HG03139 (cell line): ENCODE data around the gene NR1I2.
A peak's percentile ranks its signal among the peaks of the same experiment; 100 is the strongest.

Experiments used
- ATAC-seq: cut with Tn5 transposase; IDR thresholded peaks from one replicate; pipeline ENCODE4 v1.9.1; 2021; ENCODE audit not compliant: unreplicated experiment

The NR1I2 gene

DNA sequence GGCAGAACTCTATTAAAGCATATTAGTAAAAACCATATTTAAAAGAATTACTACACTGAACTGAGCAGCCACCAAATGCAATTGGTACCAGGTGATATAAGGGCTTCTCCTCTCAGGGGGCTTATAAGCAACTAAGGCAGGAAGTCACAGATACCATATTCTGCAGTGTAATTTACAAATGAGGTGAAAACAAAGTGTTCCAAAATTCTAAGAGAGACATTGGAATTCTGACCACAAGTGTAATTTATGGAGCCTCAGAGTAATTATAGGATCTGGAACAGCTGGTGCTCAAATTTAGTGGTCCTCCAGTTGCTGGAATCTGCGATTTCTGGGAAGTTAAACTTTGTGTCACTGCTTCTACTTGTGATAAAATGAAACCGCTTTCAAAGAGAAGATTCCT is 3.1 kb upstream of the NR1I2 start:
- ATAC-seq, result no peak

GRCh38 chr3:119779731-119780383 is 2.0 kb upstream of the NR1I2 start:
- peak; percentile 69 for ATAC-seq

- no peak for ATAC-seq
Measured at GRCh38 chr3:119782460-119782859, 559 bp downstream of the NR1I2 start.

DNA sequence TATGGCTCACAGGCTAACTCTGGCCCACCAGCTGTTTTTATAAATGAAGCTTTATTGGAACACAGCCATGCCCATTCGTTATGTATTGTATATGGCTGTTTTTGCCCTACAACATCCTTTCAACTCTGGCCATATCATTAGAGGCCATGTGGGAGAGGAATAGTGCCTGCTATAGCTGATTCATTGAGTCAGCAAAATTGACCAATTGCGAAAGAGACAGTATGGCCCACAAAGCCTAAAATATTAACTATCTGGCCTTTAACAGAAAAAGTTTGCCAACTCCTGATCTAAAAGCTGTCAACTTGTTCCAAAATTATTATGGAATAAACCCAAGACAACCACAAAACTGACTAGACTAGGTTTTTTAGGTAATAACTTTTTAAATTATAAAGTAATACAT is 1.4 kb downstream of the NR1I2 start:
- no peak for ATAC-seq

DNA sequence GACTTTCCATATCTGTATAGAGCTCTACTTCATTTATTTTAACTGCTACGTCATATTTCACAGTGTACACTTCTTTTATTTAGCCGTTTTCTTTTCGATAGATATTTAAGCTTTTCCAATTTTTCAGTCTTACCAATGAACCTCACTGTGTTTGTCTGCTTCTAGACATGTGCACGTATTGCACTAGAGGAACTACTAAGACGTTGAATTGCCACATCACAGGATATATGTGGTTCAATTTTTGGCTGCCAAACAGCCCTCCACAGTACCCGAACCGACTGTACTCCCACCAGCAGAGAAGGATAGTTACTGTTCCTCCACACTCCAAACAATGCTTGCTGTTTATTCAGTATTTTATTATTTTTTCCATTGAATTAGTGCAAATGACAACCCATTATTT is 2.0 kb downstream of the NR1I2 start:
- no peak for ATAC-seq

GRCh38 chr3:119786409-119786808 is 4.5 kb downstream of the NR1I2 start:
- no peak for ATAC-seq

- no peak for ATAC-seq
Measured at GRCh38 chr3:119790369-119790768, 8.5 kb downstream of the NR1I2 start.

DNA sequence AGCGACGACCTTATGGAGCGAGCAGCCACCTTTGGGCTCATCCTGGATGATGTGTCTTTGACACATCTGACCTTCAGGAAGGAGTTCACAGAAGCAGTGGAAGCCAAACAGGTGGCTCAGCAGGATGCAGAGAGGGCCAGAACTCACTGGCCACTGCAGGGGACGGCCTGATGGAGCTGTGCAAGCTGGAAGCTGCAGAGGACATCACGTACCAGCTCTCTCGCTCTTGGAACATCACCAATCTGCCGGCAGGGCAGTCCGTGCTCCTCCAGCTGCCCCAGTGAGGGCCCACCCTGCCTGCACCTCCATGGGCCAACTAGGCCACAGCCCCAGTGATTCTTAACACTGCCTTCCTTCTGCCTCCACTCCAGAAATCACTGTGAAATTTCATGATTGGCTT is 10.4 kb downstream of the NR1I2 start:
- ATAC-seq, result no peak

GRCh38 chr3:119794401-119794800 is 12.5 kb downstream of the NR1I2 start:
- no peak for ATAC-seq

- no peak for ATAC-seq
Measured at GRCh38 chr3:119794971-119795612, 13.2 kb downstream of the NR1I2 start.

DNA sequence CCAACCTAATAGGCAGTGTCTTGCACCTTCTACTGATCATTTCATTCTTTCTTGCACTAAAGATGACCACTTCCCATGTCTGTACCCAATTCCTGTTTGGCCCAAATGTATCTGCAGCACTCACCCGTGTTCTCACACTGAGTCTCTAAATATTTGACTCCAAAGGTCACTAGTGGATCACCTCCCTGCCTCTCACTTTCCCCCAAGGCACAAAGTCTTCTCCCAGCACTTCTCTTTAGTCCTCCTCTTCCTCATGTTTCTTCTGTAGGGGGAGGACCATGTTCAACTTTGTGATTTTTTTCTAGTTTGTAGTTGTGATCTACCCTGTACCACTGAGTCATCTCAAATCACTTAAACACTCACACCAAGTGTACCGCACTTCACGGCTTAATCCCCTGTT is 13.9 kb downstream of the NR1I2 start:
- no peak for ATAC-seq

DNA sequence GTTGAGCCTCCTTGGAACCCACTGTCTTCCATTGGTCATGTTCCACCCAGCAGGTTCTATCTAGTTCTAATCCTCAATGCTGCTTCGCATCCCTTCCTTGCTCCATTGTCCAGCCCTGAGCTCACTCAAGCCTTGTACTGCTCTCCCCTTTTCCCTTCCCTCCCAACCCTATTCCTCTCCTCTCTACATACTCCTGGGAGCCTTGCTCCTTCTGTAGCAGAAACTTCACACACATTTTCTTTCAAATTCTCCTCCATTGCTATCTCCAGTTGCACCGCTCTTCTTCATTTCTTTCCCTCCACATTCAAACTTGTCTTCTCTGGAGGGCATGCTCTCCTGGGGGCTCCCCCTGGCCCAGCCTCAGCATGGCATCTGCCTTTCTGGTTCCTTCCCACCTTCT is 14.5 kb downstream of the NR1I2 start:
- ATAC-seq, result no peak

DNA sequence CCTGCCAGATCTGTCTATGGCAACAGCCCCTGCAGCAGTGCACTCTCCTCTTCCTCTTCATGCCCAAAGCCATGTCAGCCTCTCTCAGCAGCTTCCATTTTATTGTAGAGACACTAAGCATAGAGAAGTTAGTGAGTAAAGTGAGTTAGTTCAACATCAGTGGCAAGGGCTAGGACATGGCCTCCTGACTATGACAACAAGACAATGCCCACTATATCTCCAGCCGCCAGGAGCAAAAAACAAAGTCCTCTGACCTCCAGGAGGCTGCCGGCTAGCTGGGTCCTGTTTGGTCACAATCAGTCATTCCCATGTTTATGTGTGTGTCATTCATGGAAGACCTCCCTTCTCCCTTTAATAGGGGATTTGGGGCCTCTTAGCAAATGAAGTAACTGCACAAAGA is 14.9 kb downstream of the NR1I2 start:
- ATAC-seq, result no peak

DNA sequence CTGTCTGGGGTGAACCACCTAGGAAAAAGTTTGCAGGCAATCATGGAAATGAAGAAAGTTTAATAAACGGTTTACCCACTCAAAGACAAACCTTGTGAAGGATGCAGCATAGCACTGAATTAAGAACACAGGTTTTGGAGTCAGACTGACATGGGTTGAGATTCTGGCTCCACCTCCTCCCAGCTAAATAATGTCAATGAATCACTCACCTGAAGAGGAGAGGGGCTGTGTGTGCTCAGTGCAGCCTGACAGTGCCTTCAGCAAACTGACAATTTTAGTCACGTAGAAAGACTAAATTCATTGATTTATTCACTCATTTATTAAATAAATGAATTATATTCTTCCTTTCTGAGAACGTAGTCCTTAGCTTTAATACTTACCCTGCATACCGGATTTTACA is 18.9 kb downstream of the NR1I2 start:
- ATAC-seq, result no peak

- no peak for ATAC-seq
Measured at GRCh38 chr3:119808244-119808643, 26.3 kb downstream of the NR1I2 start.

DNA sequence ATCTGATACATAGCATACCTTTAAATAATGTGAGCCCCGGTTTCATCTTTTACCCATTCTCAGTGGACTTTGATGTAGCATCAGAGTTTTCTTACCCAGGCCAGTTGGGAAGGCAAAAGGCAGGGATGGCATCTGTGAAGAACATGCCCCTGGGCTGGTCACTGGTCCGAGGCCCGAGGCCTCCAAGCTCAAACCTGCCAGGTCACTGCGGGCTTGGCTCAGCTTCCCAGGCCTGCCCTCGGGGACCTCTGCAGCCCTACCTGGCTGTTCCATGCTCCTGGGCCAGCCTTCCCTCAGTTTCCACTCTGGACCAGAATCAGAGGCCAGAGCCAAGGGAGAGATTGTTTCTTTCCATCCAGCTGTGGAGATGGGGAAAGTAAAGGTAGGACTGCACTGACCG is 26.9 kb downstream of the NR1I2 start:
- ATAC-seq, result no peak

GRCh38 chr3:119809249-119810017 is 27.5 kb downstream of the NR1I2 start:
- ATAC-seq, result peak; percentile 36

GRCh38 chr3:119810018-119810435 is 28.1 kb downstream of the NR1I2 start:
- peak; percentile 67 for ATAC-seq

GRCh38 chr3:119812491-119813058 is 30.7 kb downstream of the NR1I2 start:
- no peak for ATAC-seq

- ATAC-seq, result no peak
Measured at GRCh38 chr3:119815716-119816115, 33.8 kb downstream of the NR1I2 start.

- no peak for ATAC-seq
Measured at GRCh38 chr3:119817071-119817470, 35.2 kb downstream of the NR1I2 start.
